ENCODE results near the gene IL10RA.

GRCh38 chr11:117972629-117973502 is 13.3 kb upstream of the IL10RA start:
- TF ChIP-seq CTCF (IDR thresholded peaks at IDR 0.05) (no peak), SIN3A (IDR thresholded peaks at IDR 0.05; ENCODE audit: borderline replicate concordance, insufficient read depth, low read depth, low read length) (no peak), POLR2AphosphoS5 (IDR thresholded peaks at IDR 0.05; ENCODE audit: low read depth, low read length) (no peak)

All from Panc1 (cell line).